Nephron progenitor cell (in vitro differentiated cells): Measurements from ENCODE around the gene ECE1.

Experiments used
- DNase-seq: peaks from one replicate; pipeline ENCODE4 v3.0.0; 2021
- H3K27ac Mint-ChIP-seq: 2 replicates; pipeline ENCODE4 v1.8.0; 2021; ENCODE audit warnings: mild to moderate bottlenecking, moderate library complexity, mixed read lengths
- H3K27me3 Mint-ChIP-seq: 2 replicates; pipeline ENCODE4 v1.8.0; 2021; ENCODE audit warnings: mild to moderate bottlenecking, low read depth, mixed read lengths; ENCODE audit not compliant: poor library complexity
- H3K36me3 Mint-ChIP-seq: 2 replicates; pipeline ENCODE4 v1.8.0; 2021; ENCODE audit warnings: low read depth, mixed read lengths
- H3K4me1 Mint-ChIP-seq: 2 replicates; pipeline ENCODE4 v1.8.0; 2021; ENCODE audit warnings: mixed read lengths
- H3K4me3 Mint-ChIP-seq: 2 replicates; pipeline ENCODE4 v1.8.0; 2021; ENCODE audit warnings: mild to moderate bottlenecking, moderate library complexity, mixed read lengths
- H3K9me3 Mint-ChIP-seq: 2 replicates; pipeline ENCODE4 v1.8.0; 2021; ENCODE audit warnings: mild to moderate bottlenecking, moderate library complexity, mixed read lengths
- TF ChIP-seq, protein P1 (sequence below): fragments of 200-600 bp; sonication (generic); IDR thresholded peaks from 2 replicates; pipeline ENCODE4 v1.5.0; 2021; ENCODE audit warnings: antibody characterized with exemption

The ECE1 gene

GRCh38 chr1:21263052-21263429, 27.2 kb downstream of the ECE1 start:
- TF ChIP-seq, protein P1, sequence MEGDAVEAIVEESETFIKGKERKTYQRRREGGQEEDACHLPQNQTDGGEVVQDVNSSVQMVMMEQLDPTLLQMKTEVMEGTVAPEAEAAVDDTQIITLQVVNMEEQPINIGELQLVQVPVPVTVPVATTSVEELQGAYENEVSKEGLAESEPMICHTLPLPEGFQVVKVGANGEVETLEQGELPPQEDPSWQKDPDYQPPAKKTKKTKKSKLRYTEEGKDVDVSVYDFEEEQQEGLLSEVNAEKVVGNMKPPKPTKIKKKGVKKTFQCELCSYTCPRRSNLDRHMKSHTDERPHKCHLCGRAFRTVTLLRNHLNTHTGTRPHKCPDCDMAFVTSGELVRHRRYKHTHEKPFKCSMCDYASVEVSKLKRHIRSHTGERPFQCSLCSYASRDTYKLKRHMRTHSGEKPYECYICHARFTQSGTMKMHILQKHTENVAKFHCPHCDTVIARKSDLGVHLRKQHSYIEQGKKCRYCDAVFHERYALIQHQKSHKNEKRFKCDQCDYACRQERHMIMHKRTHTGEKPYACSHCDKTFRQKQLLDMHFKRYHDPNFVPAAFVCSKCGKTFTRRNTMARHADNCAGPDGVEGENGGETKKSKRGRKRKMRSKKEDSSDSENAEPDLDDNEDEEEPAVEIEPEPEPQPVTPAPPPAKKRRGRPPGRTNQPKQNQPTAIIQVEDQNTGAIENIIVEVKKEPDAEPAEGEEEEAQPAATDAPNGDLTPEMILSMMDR, result no peak
- no peak overlapping the region for H3K4me3 Mint-ChIP-seq
- no peaks in the 10 kb centered on the region for H3K9me3 Mint-ChIP-seq

DNA sequence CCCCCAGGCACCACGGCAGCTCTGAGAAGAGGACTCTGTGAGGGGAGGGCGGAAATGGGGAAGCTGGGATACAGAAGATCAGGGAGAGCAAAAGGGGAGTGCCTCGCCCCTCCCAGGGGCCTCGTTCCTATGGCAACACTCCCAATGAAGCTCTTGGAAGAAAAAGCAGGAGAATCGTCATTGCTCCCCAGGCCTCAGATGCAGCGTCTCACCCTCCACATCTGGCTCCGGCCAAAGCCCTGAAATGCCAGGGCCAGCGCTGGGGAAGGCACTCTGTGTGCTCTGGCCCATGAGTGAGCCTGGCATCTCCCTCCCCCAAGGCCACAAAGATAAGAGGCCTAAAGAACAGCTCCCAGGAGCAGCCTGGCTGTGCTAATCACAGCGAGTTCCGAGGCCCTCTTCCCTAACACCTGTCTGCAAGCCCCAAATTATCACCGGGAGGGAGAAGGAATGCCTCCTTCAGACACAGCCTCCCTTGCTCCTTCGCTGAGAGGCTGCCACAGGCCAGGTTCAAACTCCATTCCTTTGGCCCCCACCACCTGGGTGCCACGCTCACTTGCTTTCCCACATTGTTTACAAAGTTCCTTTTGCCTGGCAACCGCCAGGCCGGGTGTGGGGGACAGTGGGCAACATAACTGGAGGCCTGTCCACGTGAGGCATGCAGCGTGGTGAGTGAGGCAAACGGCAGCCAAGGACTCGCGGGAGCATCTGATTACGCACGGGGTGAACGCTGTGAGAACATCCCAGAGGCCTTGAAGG, 27.8 kb downstream of the ECE1 start:
- peak; percentile 40 for DNase-seq
- Mint-ChIP-seq H3K27me3 (peaks cover 4% of the 10 kb centered on the region), H3K9me3 (no peaks in the 10 kb centered on the region), H3K36me3 (peaks cover 7% of the 10 kb centered on the region), H3K27ac (peak overlapping the region; percentile 77), H3K4me1 (peaks cover 44% of the 10 kb centered on the region), H3K4me3 (peak overlapping the region; percentile 15)
- TF ChIP-seq, protein P1, result no peak

More at GRCh38 chr1:21263052-21263429, 27.2 kb downstream of the ECE1 start:
- Mint-ChIP-seq H3K36me3 (peaks cover 12% of the 10 kb centered on the region), H3K27ac (peak overlapping the region; percentile 77), H3K4me1 (peaks cover 44% of the 10 kb centered on the region), H3K27me3 (no peaks in the 10 kb centered on the region)
- no peak for DNase-seq

DNA sequence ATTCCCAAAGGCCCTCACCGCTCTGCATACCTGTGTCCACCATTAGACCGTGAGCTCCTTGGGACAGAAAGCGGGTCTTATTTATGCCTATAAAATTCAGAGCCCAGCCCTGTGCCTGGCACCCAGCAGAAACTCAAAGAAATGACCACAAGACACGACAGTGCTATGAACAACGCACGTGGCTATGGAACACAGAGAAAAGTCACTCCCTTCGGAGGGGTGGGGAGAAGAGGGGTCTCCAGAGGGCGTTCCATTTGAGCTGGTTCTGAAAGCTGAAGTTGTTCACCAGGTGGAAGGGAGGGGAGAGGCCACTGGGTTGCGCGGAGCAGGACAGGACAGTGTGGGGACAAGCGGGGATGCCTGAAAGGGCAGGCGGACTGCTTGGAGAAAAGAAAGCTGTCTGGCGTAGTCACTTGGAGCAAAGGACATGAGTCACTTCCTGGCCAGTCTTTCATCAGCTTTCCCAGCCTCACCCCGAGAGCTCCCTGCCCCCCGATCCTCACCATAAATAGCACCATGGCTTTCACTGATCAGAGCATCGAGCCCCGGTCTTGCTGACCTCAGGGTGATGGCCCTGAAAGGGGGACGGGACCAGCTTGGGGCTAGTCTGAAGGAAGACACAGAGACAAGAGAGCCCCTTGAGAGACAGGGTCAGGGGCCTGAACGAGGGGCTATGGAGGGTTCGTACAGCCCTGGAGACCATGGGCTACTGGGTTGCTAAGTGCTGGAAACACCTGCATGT, 28.5 kb downstream of the ECE1 start:
- peak overlapping the region; percentile 15 for H3K4me3 Mint-ChIP-seq
- H3K27ac Mint-ChIP-seq, result peak overlapping the region; percentile 77
- DNase-seq, result no peak
- H3K4me1 Mint-ChIP-seq, result peaks cover 44% of the 10 kb centered on the region
- TF ChIP-seq, protein P1, result no peak
- H3K27me3 Mint-ChIP-seq, result peaks cover 4% of the 10 kb centered on the region
- H3K36me3 Mint-ChIP-seq, result peaks cover 2% of the 10 kb centered on the region
- no peaks in the 10 kb centered on the region for H3K9me3 Mint-ChIP-seq

DNA sequence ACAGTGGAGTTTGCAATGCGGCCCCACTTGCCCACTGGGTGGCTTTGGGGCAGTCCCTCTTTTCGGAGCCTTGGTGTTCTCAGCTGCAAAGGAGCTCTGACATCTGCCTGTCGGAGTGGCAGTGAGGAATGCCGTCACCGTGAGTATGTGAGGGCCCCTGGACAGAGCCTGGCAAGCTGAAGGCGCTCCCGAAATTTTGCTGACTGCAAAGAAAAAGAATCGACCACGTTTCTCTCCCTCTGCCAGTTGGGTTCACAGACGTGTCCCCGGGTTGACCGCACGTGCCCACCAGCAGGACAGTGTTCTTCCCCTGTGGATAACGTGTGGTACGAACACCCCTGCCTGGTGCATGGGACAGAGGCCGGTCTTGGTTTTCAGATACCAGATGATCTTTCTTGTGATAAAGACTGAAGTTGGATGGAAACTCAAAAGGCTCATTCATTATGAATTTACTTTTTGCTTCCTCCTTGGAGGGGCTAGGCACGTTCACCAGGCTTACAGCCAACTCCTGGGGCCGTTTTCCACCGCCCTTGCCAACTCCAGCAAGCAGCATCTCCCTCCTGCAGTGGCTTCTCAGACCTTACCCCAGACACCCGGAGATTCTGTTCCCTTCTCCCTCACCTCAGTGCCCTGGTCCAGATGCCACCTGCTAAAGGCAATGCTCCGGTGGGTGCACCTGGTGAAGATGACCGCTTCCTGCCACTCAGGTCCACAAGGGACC, 29.7 kb downstream of the ECE1 start:
- Mint-ChIP-seq H3K27me3 (peaks cover 4% of the 10 kb centered on the region), H3K36me3 (peaks cover 4% of the 10 kb centered on the region), H3K27ac (peak overlapping the region; percentile 24), H3K4me1 (peaks cover 44% of the 10 kb centered on the region), H3K9me3 (no peaks in the 10 kb centered on the region), H3K4me3 (no peak overlapping the region)
- TF ChIP-seq, protein P1, result no peak
- DNase-seq, result no peak

- Mint-ChIP-seq H3K36me3 (peaks cover 4% of the 10 kb centered on the region), H3K9me3 (no peaks in the 10 kb centered on the region), H3K27ac (peak overlapping the region; percentile 75), H3K4me3 (no peak overlapping the region), H3K27me3 (peaks cover 4% of the 10 kb centered on the region), H3K4me1 (peaks cover 42% of the 10 kb centered on the region)
- TF ChIP-seq, protein P1, result no peak
- no peak for DNase-seq
Observed at GRCh38 chr1:21259316-21260076, 30.8 kb downstream of the ECE1 start.
